ENCODE data around the gene ALK.

Gene ALK

DNA sequence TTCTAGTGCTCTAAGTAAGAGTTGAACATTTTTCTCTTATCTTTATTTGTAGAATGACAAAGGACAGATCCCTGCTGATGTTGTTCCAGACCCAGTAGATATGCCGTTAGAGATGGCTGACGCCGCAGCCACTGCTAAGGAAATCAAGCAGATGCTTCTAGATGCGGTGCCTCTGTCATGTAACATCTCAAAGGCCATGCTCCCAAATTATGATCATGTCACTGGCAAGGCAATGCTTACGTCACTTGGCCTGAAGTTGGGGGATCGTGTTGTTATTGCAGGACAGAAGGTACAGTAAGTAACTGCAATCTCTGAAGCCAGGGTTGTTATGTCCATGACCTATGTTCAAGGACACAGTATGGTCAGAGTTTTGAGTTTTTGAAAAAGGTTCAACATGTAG lies 777.7 kb downstream of the ALK start:
- H3K27me3 ChIP-seq (ENCODE audit: insufficient read depth, low read length, poor library complexity): peaks cover 14% of the 10 kb centered on the region
- H3K4me2 ChIP-seq (ENCODE audit: insufficient read depth, low read length): no peak overlapping the region
- ATAC-seq (ENCODE audit: insufficient read depth, low read depth) (no peak), DNase-seq (no peak)
- no peak overlapping the region for H3K4me3 ChIP-seq (ENCODE audit: low read depth in 1 of 2, low read length in 2 of 2)
- no peaks in the 10 kb centered on the region for H3K9me3 ChIP-seq (ENCODE audit: insufficient read depth, low read length, severe bottlenecking)
- no peaks in the 10 kb centered on the region for H3K79me2 ChIP-seq (ENCODE audit: insufficient read depth, low read length)
- H3K4me1 ChIP-seq (ENCODE audit: insufficient read depth, low read length): no peaks in the 10 kb centered on the region
- no peak for TF ChIP-seq EZH2 (IDR thresholded peaks at IDR 0.05; ENCODE audit: borderline replicate concordance, low read depth, low read length, severe bottlenecking)
- TF ChIP-seq, protein P1, sequence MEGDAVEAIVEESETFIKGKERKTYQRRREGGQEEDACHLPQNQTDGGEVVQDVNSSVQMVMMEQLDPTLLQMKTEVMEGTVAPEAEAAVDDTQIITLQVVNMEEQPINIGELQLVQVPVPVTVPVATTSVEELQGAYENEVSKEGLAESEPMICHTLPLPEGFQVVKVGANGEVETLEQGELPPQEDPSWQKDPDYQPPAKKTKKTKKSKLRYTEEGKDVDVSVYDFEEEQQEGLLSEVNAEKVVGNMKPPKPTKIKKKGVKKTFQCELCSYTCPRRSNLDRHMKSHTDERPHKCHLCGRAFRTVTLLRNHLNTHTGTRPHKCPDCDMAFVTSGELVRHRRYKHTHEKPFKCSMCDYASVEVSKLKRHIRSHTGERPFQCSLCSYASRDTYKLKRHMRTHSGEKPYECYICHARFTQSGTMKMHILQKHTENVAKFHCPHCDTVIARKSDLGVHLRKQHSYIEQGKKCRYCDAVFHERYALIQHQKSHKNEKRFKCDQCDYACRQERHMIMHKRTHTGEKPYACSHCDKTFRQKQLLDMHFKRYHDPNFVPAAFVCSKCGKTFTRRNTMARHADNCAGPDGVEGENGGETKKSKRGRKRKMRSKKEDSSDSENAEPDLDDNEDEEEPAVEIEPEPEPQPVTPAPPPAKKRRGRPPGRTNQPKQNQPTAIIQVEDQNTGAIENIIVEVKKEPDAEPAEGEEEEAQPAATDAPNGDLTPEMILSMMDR (IDR thresholded peaks at IDR 0.05; ENCODE audit: borderline replicate concordance, extremely low read depth, low read length, poor library complexity, severe bottlenecking): no peak
- no peak overlapping the region for H3K9ac ChIP-seq (ENCODE audit: low read depth, low read length)
- no peaks in the 10 kb centered on the region for H4K20me1 ChIP-seq (ENCODE audit: insufficient read depth, low read length)
- no peak overlapping the region for H2AFZ ChIP-seq (ENCODE audit: low read depth, low read length)
- no peak overlapping the region for H3K27ac ChIP-seq (ENCODE audit: low read length)
- H3K36me3 ChIP-seq (ENCODE audit: insufficient read depth, low read length): no peaks in the 10 kb centered on the region

All from DND-41 (cell line).